ENCODE data around the gene GLT1D1. TPM values are rescaled to one million over a fixed set of nuclear protein-coding genes. Genes with fewer than 3 reads are reported as not detected.
"Not testable (repeated sequence)": the region's sequence is repeated elsewhere in the genome, so short reads cannot be mapped to it uniquely, and the experiment has no call there.

GLT1D1 gene
- total RNA-seq (1.4 and 2.7 TPM in 2 replicates), polyA plus RNA-seq (0.83 and 4.1 TPM in 2 replicates)

DNA sequence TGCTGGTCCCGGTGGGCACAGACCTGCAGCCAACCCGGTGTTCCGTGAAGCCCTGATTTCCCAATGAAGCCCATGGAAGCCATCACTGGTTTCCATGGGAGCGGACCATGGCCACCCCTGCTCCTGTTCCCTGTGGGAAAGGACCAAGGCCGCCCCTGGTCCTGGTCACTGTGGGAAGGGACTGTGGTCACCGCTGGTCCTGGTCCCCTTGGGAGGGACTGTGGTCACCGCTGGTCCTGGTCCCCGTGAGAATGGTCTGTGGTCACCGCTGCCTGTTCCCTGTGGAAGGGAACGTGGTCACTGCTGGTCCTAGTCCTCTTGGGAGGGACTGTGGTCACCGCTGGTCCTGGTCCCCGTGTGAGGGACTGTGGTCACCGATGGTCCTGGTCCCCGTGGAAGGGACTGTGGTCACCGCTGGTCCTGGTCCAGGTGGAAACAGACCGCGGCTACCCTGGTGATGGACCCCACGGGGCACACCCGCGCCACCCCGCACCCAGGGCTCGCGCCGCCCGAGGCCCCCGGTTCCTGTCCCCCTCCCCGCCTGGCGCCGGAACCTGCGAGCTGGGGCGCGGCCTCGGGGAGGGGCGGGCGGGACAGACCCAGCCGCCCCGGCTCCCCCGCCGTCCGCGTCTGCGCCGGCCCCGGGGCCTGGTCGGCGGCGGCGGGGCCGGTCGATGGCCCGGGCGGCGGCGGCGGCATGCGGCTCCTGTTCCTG, at the start of gene GLT1D1:
Gene GLT1D1 (plus strand): TSS at position 594 of the 715 bp plus-strand sequence. CDS start 104 bp downstream, at position 698.
- H3K4me1 ChIP-seq (ENCODE audit: low read depth) = no peaks in the 10 kb centered on the region
- H3K36me3 ChIP-seq = no peaks in the 10 kb centered on the region
- peak within 1 kb of the TSS; percentile 30 for H3K4me3 ChIP-seq
- TF ChIP-seq, protein P1, sequence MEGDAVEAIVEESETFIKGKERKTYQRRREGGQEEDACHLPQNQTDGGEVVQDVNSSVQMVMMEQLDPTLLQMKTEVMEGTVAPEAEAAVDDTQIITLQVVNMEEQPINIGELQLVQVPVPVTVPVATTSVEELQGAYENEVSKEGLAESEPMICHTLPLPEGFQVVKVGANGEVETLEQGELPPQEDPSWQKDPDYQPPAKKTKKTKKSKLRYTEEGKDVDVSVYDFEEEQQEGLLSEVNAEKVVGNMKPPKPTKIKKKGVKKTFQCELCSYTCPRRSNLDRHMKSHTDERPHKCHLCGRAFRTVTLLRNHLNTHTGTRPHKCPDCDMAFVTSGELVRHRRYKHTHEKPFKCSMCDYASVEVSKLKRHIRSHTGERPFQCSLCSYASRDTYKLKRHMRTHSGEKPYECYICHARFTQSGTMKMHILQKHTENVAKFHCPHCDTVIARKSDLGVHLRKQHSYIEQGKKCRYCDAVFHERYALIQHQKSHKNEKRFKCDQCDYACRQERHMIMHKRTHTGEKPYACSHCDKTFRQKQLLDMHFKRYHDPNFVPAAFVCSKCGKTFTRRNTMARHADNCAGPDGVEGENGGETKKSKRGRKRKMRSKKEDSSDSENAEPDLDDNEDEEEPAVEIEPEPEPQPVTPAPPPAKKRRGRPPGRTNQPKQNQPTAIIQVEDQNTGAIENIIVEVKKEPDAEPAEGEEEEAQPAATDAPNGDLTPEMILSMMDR (IDR thresholded peaks at IDR 0.05; ENCODE audit: low read depth, low read length) = no peak
- no peak within 1 kb of the TSS for H3K27ac ChIP-seq
- no peaks in the 10 kb centered on the region for H3K9me3 ChIP-seq (ENCODE audit: low read depth)
- no peak for DNase-seq (ENCODE audit: low read depth in 1 of 2, low spot score in 1 of 2)
- H3K27me3 ChIP-seq = peaks cover 28% of the 10 kb centered on the region

GRCh38 chr12:128803788-128804187, 49.5 kb upstream of the GLT1D1 start:
- Histone ChIP-seq H3K9me3 (ENCODE audit: low read depth) (no peaks in the 10 kb centered on the region), H3K36me3 (peaks cover 20% of the 10 kb centered on the region), H3K27me3 (no peaks in the 10 kb centered on the region), H3K4me3 (no peak overlapping the region), H3K4me1 (ENCODE audit: low read depth) (no peaks in the 10 kb centered on the region), H3K27ac (no peak overlapping the region)
- DNase-seq (ENCODE audit: low read depth in 1 of 2, low spot score in 1 of 2) = no peak
- TF ChIP-seq, protein P1 (IDR thresholded peaks at IDR 0.05; ENCODE audit: low read depth, low read length) = no peak

- no peaks in the 10 kb centered on the region for H3K9me3 ChIP-seq (ENCODE audit: low read depth)
- no peak overlapping the region for H3K4me3 ChIP-seq
- no peak overlapping the region for H3K27ac ChIP-seq
- DNase-seq (ENCODE audit: low read depth in 1 of 2, low spot score in 1 of 2) = no peak
- TF ChIP-seq, protein P1 (IDR thresholded peaks at IDR 0.05; ENCODE audit: low read depth, low read length) = no peak
- no peaks in the 10 kb centered on the region for H3K4me1 ChIP-seq (ENCODE audit: low read depth)
- peaks cover 12% of the 10 kb centered on the region for H3K36me3 ChIP-seq
- no peaks in the 10 kb centered on the region for H3K27me3 ChIP-seq
Measured at GRCh38 chr12:128804762-128805161, 48.5 kb upstream of the GLT1D1 start.

DNA sequence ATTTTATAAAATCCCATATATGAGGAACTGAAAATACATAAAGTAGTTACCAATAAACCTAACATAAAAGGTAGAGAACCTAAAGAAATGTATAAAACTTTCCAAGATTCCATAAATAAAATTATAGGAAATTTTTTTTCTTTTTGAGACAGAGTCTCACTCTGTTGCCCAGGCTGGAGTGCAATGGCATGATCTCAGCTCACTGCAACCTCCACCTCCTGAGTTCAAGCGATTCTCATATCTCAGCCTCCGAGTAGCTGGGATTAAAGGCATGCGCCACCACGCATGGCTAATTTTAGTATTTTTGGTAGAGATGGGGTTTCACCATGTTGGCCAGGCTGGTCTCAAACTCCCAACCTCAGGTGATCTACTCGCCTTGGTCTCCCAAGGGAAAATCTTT, 47.9 kb upstream of the GLT1D1 start:
- not testable (repeated sequence) for H3K9me3 ChIP-seq (ENCODE audit: low read depth); H3K4me3 ChIP-seq; H3K27me3 ChIP-seq; H3K4me1 ChIP-seq (ENCODE audit: low read depth); DNase-seq (ENCODE audit: low read depth in 1 of 2, low spot score in 1 of 2); H3K27ac ChIP-seq
- peaks cover 12% of the 10 kb centered on the region for H3K36me3 ChIP-seq

DNA sequence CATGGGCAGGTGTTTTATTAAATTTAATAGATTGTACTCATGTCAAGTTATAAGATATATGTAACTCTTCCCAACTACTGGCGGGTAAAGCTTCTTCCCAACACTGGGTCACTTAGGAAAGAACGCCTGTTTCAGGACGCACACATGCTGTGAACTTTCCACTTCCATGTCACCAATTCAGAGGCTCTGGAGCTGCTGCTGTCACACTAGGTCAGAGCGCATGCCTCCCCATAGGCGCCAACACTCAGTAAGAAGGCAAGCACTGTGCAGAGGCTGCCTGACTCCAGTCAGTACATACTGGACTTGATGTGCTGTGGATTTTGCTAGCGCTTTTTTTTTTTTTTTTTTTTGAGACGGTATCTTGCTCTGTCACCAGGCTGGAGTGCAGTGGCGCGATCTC, 46.7 kb upstream of the GLT1D1 start:
- Histone ChIP-seq H3K36me3 (peaks cover 12% of the 10 kb centered on the region), H3K9me3 (ENCODE audit: low read depth) (no peaks in the 10 kb centered on the region), H3K27ac (no peak overlapping the region), H3K4me1 (ENCODE audit: low read depth) (peaks cover 4% of the 10 kb centered on the region), H3K4me3 (no peak overlapping the region), H3K27me3 (no peaks in the 10 kb centered on the region)
- TF ChIP-seq, protein P1 (IDR thresholded peaks at IDR 0.05; ENCODE audit: low read depth, low read length) = no peak
- DNase-seq (ENCODE audit: low read depth in 1 of 2, low spot score in 1 of 2) = no peak

DNA sequence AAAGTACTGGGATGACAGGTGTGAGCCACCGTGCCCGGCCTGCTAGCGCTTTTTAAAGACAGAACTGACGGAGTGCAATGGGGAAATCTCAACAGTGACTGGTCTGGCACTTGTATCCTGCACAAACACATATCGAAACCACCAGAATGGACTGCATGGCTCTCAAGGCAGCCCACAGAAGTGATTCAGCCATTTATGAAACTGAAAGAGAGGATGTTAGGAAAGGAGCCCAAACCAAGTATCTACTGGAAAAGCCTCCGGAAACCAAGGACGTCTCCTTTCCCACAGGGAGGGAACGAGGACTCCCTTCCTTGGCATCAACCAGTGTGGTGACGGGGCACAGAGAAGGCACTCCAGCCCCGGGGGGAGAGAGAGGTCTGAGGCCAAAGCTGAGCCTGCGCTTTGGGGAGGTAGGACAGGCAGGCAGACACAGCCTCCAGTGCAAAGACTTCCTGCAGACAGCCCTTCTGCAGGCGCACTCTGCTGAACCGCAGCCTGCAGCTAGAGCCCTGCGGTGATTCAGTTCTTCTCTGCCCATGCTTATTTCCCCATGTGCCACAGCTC, 46.0 kb upstream of the GLT1D1 start:
- Histone ChIP-seq H3K9me3 (ENCODE audit: low read depth) (no peaks in the 10 kb centered on the region), H3K27ac (no peak overlapping the region), H3K36me3 (peaks cover 12% of the 10 kb centered on the region), H3K4me3 (no peak overlapping the region), H3K4me1 (ENCODE audit: low read depth) (peaks cover 4% of the 10 kb centered on the region), H3K27me3 (no peaks in the 10 kb centered on the region)
- TF ChIP-seq, protein P1 (IDR thresholded peaks at IDR 0.05; ENCODE audit: low read depth, low read length) = no peak
- no peak for DNase-seq (ENCODE audit: low read depth in 1 of 2, low spot score in 1 of 2)
